ENCODE measurements around the gene JAG1.

- no peak for TF ChIP-seq YY1 (IDR thresholded peaks at IDR 0.05; ENCODE audit: insufficient read depth, insufficient read length)
- TF ChIP-seq ZNF274 (IDR thresholded peaks at IDR 0.05; ENCODE audit: low read depth, low read length), result no peak
These were observed 1.7 kb downstream of the JAG1 start for GRCh38 chr20:10671919-10672623.

Measured in NT2/D1 (cell line).